Measurements from ENCODE around the gene MDM2.

- TF ChIP-seq SREBF2 (IDR thresholded peaks at IDR 0.05) = no peak
- TF ChIP-seq CTCF (IDR thresholded peaks at IDR 0.05) = no peak
- no peak for TF ChIP-seq POLR2A (IDR thresholded peaks at IDR 0.05; ENCODE audit: low read length)
- TF ChIP-seq NR3C1 (IDR thresholded peaks at IDR 0.05) = no peak
These were observed 82.7 kb downstream of the MDM2 start for GRCh38 chr12:68890701-68891113.
